ENCODE data around the gene POP7. TPM values are rescaled to one million over a fixed set of nuclear protein-coding genes. Genes with fewer than 3 reads are reported as not detected.

POP7 gene
- total RNA-seq, 6 experiments from 2014 or later, result 30.2 to 42.2 (median 34.4) TPM

DNA sequence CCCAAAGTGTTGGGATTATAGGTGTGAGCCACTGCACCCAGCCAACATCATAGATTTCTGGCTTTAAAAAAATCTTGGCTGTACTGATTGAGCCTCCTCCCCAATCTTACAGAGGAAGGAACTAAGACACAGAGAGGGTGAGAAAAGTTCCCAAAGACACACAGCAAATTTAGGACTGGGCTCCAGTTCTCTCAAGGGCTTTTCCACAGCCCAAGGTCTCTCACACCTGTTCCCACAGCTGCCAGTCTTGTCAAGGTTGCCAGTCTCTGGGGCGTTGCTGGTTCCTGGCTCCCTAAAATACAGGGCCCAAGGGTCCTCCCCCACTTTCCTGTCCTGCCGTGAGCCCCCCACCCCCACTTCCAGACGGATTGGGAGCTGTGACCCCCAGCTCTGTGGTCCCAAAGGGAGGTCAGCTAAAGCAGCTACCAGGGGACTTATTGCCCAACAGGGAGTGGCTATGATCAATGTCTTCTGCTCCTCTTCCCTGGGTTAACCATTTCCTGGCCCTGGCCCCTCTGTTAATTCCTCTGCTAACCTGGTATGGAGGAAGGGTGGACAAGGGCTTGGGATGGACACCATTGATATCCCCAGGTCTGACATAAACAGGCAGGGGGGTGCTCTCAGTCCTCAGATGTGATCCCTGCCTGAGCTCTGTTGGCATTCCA, 24.3 kb downstream of the POP7 start:
- H3K9me3 Mint-ChIP-seq, result no peaks in the 10 kb centered on the region

DNA sequence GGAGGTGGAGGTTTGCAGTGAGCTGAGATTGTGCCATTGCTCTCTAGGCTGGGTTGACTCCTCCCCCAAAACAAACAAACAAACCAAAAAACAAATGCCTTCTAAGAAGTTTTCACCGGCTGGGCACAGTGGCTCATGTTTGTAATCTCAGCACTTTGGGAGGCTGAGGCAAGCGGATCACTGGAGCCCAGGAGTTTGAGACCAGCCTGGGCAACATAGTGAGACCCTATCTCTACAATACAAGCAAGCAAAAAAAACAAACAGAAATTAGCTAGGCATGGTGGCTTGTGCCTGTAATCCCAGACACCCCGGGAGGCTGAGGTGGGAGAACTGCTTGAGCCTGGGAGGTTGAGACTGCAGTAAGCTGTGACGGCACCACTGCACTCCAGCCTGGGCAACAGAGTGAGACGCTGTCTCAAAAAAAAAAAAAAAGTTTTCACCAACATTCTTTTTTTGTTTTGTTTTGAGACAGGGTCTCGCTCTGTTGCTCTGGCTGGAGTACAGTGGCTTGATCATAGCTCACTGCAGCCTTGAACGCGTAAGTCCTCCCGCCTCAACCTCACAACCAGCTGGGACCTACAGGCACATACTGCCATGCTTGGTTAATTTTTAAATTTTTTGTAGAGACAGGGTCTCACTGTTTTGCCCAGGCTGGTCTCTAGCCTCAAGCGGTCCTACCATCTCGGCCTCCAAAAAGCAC, 26.2 kb downstream of the POP7 start:
- Mint-ChIP-seq H3K4me1 (ENCODE audit: low read depth) (peaks cover 7% of the 10 kb centered on the region), H3K27me3 (ENCODE audit: insufficient read depth) (peaks cover 10% of the 10 kb centered on the region), H3K9me3 (no peaks in the 10 kb centered on the region), H3K4me3 (no peak overlapping the region), H3K27ac (no peak overlapping the region), H3K36me3 (ENCODE audit: low read depth) (no peaks in the 10 kb centered on the region)
- no peak for DNase-seq
- TF ChIP-seq, protein P1, sequence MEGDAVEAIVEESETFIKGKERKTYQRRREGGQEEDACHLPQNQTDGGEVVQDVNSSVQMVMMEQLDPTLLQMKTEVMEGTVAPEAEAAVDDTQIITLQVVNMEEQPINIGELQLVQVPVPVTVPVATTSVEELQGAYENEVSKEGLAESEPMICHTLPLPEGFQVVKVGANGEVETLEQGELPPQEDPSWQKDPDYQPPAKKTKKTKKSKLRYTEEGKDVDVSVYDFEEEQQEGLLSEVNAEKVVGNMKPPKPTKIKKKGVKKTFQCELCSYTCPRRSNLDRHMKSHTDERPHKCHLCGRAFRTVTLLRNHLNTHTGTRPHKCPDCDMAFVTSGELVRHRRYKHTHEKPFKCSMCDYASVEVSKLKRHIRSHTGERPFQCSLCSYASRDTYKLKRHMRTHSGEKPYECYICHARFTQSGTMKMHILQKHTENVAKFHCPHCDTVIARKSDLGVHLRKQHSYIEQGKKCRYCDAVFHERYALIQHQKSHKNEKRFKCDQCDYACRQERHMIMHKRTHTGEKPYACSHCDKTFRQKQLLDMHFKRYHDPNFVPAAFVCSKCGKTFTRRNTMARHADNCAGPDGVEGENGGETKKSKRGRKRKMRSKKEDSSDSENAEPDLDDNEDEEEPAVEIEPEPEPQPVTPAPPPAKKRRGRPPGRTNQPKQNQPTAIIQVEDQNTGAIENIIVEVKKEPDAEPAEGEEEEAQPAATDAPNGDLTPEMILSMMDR (IDR thresholded peaks at IDR 0.05), result no peak

More for the DNA sequence above, 24.3 kb downstream of the POP7 start:
- Mint-ChIP-seq H3K36me3 (ENCODE audit: low read depth) (no peaks in the 10 kb centered on the region), H3K27me3 (ENCODE audit: insufficient read depth) (peaks cover 10% of the 10 kb centered on the region), H3K4me1 (ENCODE audit: low read depth) (peaks cover 21% of the 10 kb centered on the region), H3K27ac (no peak overlapping the region), H3K4me3 (no peak overlapping the region)
- TF ChIP-seq, protein P1 (IDR thresholded peaks at IDR 0.05), result no peak
- no peak for DNase-seq

DNA sequence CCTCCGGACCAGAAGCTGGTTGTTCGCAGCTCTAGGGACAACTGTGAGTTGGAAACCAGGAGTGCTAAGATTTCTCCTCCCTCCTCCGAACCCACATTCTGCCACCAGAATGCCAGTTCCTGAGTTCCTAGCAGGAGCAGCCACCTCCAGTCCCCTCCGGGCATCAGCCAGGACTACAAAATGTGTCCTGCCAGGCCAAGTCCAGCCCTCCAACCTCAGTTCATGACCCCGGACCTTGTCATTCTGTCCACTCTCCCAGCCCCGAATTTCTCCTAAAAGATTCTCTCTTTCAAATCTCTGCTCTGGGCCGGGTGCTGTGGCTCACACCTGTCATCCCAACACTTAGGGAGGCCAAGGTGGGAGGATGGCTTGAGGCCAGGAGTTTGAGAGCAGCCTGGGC, 29.8 kb downstream of the POP7 start:
- DNase-seq, result no peak
- no peaks in the 10 kb centered on the region for H3K9me3 Mint-ChIP-seq
- H3K27ac Mint-ChIP-seq, result no peak overlapping the region
- peaks cover 7% of the 10 kb centered on the region for H3K27me3 Mint-ChIP-seq (ENCODE audit: insufficient read depth)
- TF ChIP-seq, protein P1 (IDR thresholded peaks at IDR 0.05), result no peak
- H3K4me1 Mint-ChIP-seq (ENCODE audit: low read depth), result no peaks in the 10 kb centered on the region
- H3K4me3 Mint-ChIP-seq, result no peak overlapping the region
- no peaks in the 10 kb centered on the region for H3K36me3 Mint-ChIP-seq (ENCODE audit: low read depth)

DNA sequence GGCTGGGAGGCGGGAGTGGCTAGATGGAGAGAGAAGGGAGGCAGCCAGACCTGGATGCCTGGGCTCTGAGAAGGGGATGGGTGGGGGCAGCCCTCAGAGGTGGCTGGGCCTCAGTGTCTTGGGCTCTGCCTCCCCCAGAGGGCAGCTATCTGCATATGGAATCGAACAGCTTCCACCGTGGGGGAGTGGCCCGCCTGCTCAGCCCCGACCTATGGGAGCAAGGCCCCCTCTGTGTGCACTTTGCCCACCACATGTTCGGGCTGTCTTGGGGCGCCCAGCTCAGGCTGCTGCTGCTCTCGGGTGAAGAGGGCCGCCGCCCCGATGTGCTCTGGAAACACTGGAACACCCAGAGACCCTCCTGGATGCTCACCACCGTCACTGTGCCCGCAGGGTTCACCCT, 30.8 kb downstream of the POP7 start:
- Mint-ChIP-seq H3K27ac (no peak overlapping the region), H3K27me3 (ENCODE audit: insufficient read depth) (peaks cover 7% of the 10 kb centered on the region), H3K4me1 (ENCODE audit: low read depth) (no peaks in the 10 kb centered on the region), H3K4me3 (no peak overlapping the region), H3K9me3 (no peaks in the 10 kb centered on the region), H3K36me3 (ENCODE audit: low read depth) (no peaks in the 10 kb centered on the region)
- DNase-seq, result no peak
- TF ChIP-seq, protein P1 (IDR thresholded peaks at IDR 0.05), result no peak

DNA sequence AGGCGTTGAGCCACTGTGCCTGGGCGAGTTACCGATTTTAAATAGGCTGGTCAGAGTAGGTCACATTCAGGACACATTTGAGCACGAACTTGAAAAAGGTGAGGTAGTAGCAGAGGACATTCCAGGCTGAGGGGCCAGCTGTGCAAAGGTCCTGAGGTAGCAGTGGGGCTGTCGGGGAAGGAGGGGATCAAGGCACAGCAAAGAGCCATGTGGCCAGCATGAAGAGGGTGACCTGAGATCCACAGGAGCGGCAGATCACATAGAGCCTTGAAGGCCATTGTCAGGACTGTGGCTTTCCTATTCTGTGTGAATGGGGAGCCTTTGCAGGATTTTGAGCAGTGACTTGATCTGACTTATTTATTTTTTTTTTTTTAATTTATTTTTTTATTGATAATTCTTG, 34.0 kb downstream of the POP7 start:
- TF ChIP-seq, protein P1 (IDR thresholded peaks at IDR 0.05), result no peak
- H3K36me3 Mint-ChIP-seq (ENCODE audit: low read depth), result no peaks in the 10 kb centered on the region
- no peak for DNase-seq
- H3K27me3 Mint-ChIP-seq (ENCODE audit: insufficient read depth), result peaks cover 7% of the 10 kb centered on the region
- no peaks in the 10 kb centered on the region for H3K9me3 Mint-ChIP-seq
- no peak overlapping the region for H3K4me3 Mint-ChIP-seq
- H3K4me1 Mint-ChIP-seq (ENCODE audit: low read depth), result peaks cover under 1% of the 10 kb centered on the region; the same call in 1 of the 2 replicates
- H3K27ac Mint-ChIP-seq, result no peak overlapping the region

Data from HFFc6 (cell line).